Tibial nerve (tissue), 4 donors: Measurements from ENCODE around the gene ERVMER34-1.

Experiments
- CTCF ChIP-seq, 5 experiments: fragments of 200-600 bp in 3 of 5; fragments of 450-650 bp in 2 of 5; sonication (generic) in 3 of 5; IDR thresholded peaks; one replicate each; pipeline ENCODE4 v1.5.1; 2016 to 2019; ENCODE audit warnings: antibody characterized with exemption in 5 of 5, mild to moderate bottlenecking in 3 of 5, moderate library complexity in 2 of 5
- EP300 ChIP-seq, 2 donors: sonication (generic); formaldehyde crosslinking; IDR thresholded peaks; one replicate each; pipeline ENCODE4 v1.6.1; 2017; ENCODE audit warnings: antibody characterized with exemption in 2 of 2, mild to moderate bottlenecking in 1 of 2
- POLR2A ChIP-seq, 2 donors: fragments of 450-650 bp; IDR thresholded peaks; one replicate each; pipeline ENCODE4 v1.6.1; 2017; ENCODE audit warnings: antibody characterized with exemption in 2 of 2, mild to moderate bottlenecking in 2 of 2, moderate library complexity in 2 of 2

- TF ChIP-seq CTCF (IDR thresholded peaks at IDR 0.05) (no peak), EP300 (IDR thresholded peaks at IDR 0.05) (no peak), POLR2A (IDR thresholded peaks at IDR 0.05) (no peak)
Observed at GRCh38 chr4:52780206-52780605, 29.0 kb upstream of the ERVMER34-1 start.
